SHP77 treated with DMSO at 0.1 percent for 48 hours (cell line): ENCODE measurements around the gene RTL1.

Source experiments
- DNase-seq: peaks from one replicate; lab custom pipeline; 2025; lab: John Stamatoyannopoulos, UW

RTL1 gene

GRCh38 chr14:100865682-100866591 lies 37.6 kb downstream of the RTL1 start:
- DNase-seq, result no peak

GRCh38 chr14:100864960-100865681 lies 38.4 kb downstream of the RTL1 start:
- no peak for DNase-seq

- DNase-seq, result no peak
Observed at GRCh38 chr14:100864206-100864605, 39.3 kb downstream of the RTL1 start.

- no peak for DNase-seq
Observed at GRCh38 chr14:100862793-100863192, 40.7 kb downstream of the RTL1 start.

GRCh38 chr14:100862277-100862676 lies 41.2 kb downstream of the RTL1 start:
- no peak for DNase-seq

- DNase-seq, result no peak
Observed at GRCh38 chr14:100861937-100862247, 41.6 kb downstream of the RTL1 start.

GRCh38 chr14:100861188-100861936 lies 42.2 kb downstream of the RTL1 start:
- DNase-seq, result no peak

GRCh38 chr14:100860556-100861187 lies 42.9 kb downstream of the RTL1 start:
- no peak for DNase-seq

GRCh38 chr14:100859781-100860180 lies 43.7 kb downstream of the RTL1 start:
- no peak for DNase-seq

- DNase-seq, result no peak
Observed at GRCh38 chr14:100858838-100859220, 44.7 kb downstream of the RTL1 start.

GRCh38 chr14:100857923-100858837 lies 45.3 kb downstream of the RTL1 start:
- DNase-seq, result peak; percentile 31

GRCh38 chr14:100857233-100857922 lies 46.1 kb downstream of the RTL1 start:
- DNase-seq, result peak; percentile 84

GRCh38 chr14:100856056-100856950 lies 47.2 kb downstream of the RTL1 start:
- no peak for DNase-seq

- DNase-seq, result no peak
Observed at GRCh38 chr14:100855256-100855930, 48.1 kb downstream of the RTL1 start.

- no peak for DNase-seq
Observed at GRCh38 chr14:100854435-100854834, 49.1 kb downstream of the RTL1 start.

GRCh38 chr14:100851946-100852620 lies 51.4 kb downstream of the RTL1 start:
- no peak for DNase-seq

- no peak for DNase-seq
Observed at GRCh38 chr14:100851586-100851916, 52.0 kb downstream of the RTL1 start.

- DNase-seq, result peak; percentile 53
Observed at GRCh38 chr14:100850841-100851585, 52.5 kb downstream of the RTL1 start.
